K562 (cell line): ENCODE data around the gene SIMC1.

Source experiments
- BACH1 ChIP-seq: fragments of 200-800 bp; sonication (Bioruptor generic); IDR thresholded peaks from 2 replicates; pipeline ENCODE4 v1.6.1; 2016; ENCODE audit warnings: missing genetic modification characterization, missing compliant biosample characterization
- EP300 ChIP-seq: IDR thresholded peaks from 2 replicates; pipeline ENCODE4 v1.6.1; 2012; ENCODE audit warnings: low read length, improper control_type of control experiment
- JUN ChIP-seq, 2 experiments: sonication (generic) in 1 of 2; formaldehyde crosslinking in 1 of 2; IDR thresholded peaks; 2 replicates each; pipeline versions ENCODE4 v1.6.1 to v1.8.0; 2012 to 2022; ENCODE audit warnings: borderline replicate concordance in 2 of 2, mild to moderate bottlenecking in 2 of 2, improper control_type of control experiment in 1 of 2, low read depth in 1 of 2, low read length in 1 of 2, missing genetic modification reagents in 1 of 2
- MCM2 ChIP-seq: fragments of 450-650 bp; IDR thresholded peaks from 2 replicates; pipeline ENCODE4 v1.6.1; 2017; ENCODE audit warnings: low read depth, mild to moderate bottlenecking
- SMARCA4 ChIP-seq: fragments of 450-650 bp; IDR thresholded peaks from 2 replicates; pipeline ENCODE4 v1.6.1; 2016
- SPI1 ChIP-seq: IDR thresholded peaks from 2 replicates; pipeline ENCODE4 v1.6.1; 2011; ENCODE audit warnings: low read depth, low read length, control low read depth, borderline replicate concordance
- ZNF165 ChIP-seq: fragments of 250-450 bp; sonication (Bioruptor Pico); IDR thresholded peaks from 2 replicates; pipeline ENCODE4 v1.4.0; 2020; ENCODE audit warnings: borderline replicate concordance
- ZNF274 ChIP-seq: IDR thresholded peaks from 2 replicates; pipeline ENCODE4 v1.6.1; 2011; ENCODE audit warnings: low read depth, mild to moderate bottlenecking, low read length, moderate library complexity, borderline replicate concordance
- ZNF707 ChIP-seq: fragments of 250-450 bp; sonication (Bioruptor Pico); conservative IDR thresholded peaks from 2 replicates; pipeline ENCODE4 v1.8.0; 2022; ENCODE audit warnings: inconsistent platforms, mild to moderate bottlenecking, moderate library complexity
- TF ChIP-seq, protein P1 (sequence below), 3 experiments: IDR thresholded peaks in 2 of 3; conservative IDR thresholded peaks in 1 of 3; 2 replicates each; pipeline ENCODE4 v1.5.1; 2011 to 2012; ENCODE audit warnings: low read length in 3 of 3, mild to moderate bottlenecking in 3 of 3, control low read depth in 2 of 3, improper control_type of control experiment in 1 of 3, inconsistent platforms in 1 of 3, low read depth in 1 of 3, mixed read lengths in 1 of 3, moderate library complexity in 1 of 3; ENCODE audit not compliant: insufficient read depth in 2 of 3
- TF ChIP-seq, protein P2 (sequence below): IDR thresholded peaks from 2 replicates; pipeline ENCODE4 v1.6.1; 2016; ENCODE audit warnings: missing genetic modification characterization, missing compliant biosample characterization

DNA sequence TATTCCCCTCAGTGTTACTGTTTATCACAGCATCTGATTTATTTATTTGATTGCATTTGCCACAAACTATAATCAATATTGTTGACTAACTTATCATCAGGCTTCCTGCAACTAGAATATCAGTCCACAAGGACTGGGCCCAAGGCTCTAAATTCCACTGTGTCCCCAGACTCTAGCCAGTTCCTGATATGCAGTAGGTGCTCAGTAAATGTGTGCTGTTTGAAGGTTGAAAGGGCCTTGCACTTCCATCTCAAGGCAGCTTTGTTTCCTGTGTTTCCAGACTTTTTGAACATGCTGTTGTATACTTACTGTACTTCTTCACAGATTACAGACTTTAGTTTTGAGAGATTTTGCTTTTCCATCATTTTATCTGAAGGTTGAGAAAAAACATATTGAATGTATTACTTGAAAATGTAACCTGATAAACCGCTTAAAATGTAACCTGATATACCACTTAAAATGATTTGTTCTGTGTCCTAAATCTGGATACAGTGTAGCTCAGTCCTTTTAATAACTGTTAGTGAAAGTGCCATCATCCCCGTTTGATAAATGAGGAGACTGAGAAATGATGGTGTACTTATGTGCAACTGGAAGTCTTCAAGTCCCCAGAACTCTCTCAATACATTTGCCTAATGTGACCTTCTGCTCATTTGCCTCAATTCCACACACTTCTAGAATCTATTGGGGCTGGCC, 104.7 kb downstream of the SIMC1 start:
- TF ChIP-seq EP300, result no peak
- TF ChIP-seq JUN (IDR thresholded peaks at IDR 0.05; ENCODE audit: borderline replicate concordance, low read depth, low read length), result no peak
- no peak for TF ChIP-seq JUN (CRISPR knock-in tag; IDR thresholded peaks at IDR 0.05; ENCODE audit: borderline replicate concordance)
- TF ChIP-seq ZNF274, result no peak
- TF ChIP-seq BACH1 (tag), result no peak
- TF ChIP-seq SPI1, result no peak
- TF ChIP-seq ZNF165 (CRISPR knock-in tag), result no peak
- TF ChIP-seq, protein P1, sequence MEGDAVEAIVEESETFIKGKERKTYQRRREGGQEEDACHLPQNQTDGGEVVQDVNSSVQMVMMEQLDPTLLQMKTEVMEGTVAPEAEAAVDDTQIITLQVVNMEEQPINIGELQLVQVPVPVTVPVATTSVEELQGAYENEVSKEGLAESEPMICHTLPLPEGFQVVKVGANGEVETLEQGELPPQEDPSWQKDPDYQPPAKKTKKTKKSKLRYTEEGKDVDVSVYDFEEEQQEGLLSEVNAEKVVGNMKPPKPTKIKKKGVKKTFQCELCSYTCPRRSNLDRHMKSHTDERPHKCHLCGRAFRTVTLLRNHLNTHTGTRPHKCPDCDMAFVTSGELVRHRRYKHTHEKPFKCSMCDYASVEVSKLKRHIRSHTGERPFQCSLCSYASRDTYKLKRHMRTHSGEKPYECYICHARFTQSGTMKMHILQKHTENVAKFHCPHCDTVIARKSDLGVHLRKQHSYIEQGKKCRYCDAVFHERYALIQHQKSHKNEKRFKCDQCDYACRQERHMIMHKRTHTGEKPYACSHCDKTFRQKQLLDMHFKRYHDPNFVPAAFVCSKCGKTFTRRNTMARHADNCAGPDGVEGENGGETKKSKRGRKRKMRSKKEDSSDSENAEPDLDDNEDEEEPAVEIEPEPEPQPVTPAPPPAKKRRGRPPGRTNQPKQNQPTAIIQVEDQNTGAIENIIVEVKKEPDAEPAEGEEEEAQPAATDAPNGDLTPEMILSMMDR (IDR thresholded peaks at IDR 0.05 in 2 of 3, conservative IDR thresholded peaks at IDR 0.05 in 1 of 3; ENCODE audit: insufficient read depth in 2 of 3, low read depth in 1 of 3, low read length in 3 of 3), result no peak
- TF ChIP-seq MCM2, result no peak
- TF ChIP-seq, protein P2, sequence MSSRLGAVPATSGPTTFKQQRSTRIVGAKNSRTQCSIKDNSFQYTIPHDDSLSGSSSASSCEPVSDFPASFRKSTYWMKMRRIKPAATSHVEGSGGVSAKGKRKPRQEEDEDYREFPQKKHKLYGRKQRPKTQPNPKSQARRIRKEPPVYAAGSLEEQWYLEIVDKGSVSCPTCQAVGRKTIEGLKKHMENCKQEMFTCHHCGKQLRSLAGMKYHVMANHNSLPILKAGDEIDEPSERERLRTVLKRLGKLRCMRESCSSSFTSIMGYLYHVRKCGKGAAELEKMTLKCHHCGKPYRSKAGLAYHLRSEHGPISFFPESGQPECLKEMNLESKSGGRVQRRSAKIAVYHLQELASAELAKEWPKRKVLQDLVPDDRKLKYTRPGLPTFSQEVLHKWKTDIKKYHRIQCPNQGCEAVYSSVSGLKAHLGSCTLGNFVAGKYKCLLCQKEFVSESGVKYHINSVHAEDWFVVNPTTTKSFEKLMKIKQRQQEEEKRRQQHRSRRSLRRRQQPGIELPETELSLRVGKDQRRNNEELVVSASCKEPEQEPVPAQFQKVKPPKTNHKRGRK (tag), result no peak
- TF ChIP-seq SMARCA4, result no peak
- no peak for TF ChIP-seq ZNF707 (CRISPR knock-in tag)
